NCI-H1105 (cell line): ENCODE measurements around the gene CA4.
"Not testable (repeated sequence)": the region's sequence is repeated elsewhere in the genome, so short reads cannot be mapped to it uniquely, and the experiment has no call there.

Source experiments
- DNase-seq: peaks from one replicate; lab custom pipeline; 2025; lab: John Stamatoyannopoulos, UW

The CA4 gene

DNA sequence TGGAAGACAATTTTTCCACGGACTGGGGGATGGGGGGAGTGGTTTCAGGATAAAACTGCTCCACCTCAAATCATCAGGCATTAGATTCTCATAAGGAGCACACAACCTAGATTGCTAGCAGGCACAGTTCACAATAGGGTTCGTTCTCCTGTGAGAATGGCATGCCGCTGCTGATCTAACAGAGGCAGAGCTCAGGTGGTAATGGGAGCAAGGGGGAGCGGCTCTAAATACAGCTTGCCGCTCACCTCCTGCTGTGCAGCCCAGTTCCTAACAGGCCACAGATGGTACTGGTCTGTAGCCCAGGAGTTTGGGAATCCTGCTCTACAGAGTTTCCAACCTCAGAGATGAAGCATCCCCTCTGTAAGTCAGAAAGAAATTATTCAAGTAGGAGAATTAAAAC, 27.0 kb downstream of the CA4 start:
- not testable (repeated sequence) for DNase-seq

DNA sequence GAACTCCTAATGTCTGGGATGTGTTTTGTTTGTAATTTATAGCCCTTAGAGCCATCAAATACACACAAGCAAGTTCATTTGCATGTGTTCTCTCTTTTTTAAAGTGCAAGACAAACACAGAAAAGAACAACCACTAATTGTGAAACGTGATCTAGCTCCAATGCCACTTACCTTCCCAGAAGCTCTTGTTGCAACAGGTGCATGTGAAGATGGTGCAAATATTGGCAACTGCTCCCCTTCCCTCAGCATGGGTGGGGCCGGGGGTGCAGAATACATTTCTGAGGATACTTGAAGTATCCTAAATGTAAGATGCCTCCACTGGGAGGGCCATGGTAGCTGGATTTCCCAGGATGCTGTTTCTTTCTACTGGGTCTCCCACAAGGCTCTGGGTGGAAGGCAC, 28.4 kb downstream of the CA4 start:
- peak; percentile 23 for DNase-seq

- not testable (repeated sequence) for DNase-seq
These were observed 30.6 kb downstream of the CA4 start for GRCh38 chr17:60180380-60180779.

GRCh38 chr17:60186372-60186771, 36.6 kb downstream of the CA4 start:
- DNase-seq: not testable (repeated sequence)

- not testable (repeated sequence) for DNase-seq
These were observed 37.3 kb downstream of the CA4 start for GRCh38 chr17:60186846-60187745.

- DNase-seq: no peak
These were observed 39.0 kb downstream of the CA4 start for GRCh38 chr17:60188759-60189158.

GRCh38 chr17:60190032-60190431, 40.3 kb downstream of the CA4 start:
- not testable (repeated sequence) for DNase-seq

- not testable (repeated sequence) for DNase-seq
These were observed 43.3 kb downstream of the CA4 start for GRCh38 chr17:60193032-60193431.

GRCh38 chr17:60193482-60193881, 43.7 kb downstream of the CA4 start:
- no peak for DNase-seq

GRCh38 chr17:60194141-60194540, 44.4 kb downstream of the CA4 start:
- DNase-seq: not testable (repeated sequence)

- not testable (repeated sequence) for DNase-seq
These were observed 48.9 kb downstream of the CA4 start for GRCh38 chr17:60198630-60199029.

- not testable (repeated sequence) for DNase-seq
These were observed 56.0 kb downstream of the CA4 start for GRCh38 chr17:60205782-60206181.

- not testable (repeated sequence) for DNase-seq
These were observed 58.5 kb downstream of the CA4 start for GRCh38 chr17:60208302-60208701.
